ENCODE measurements around the gene DDX25.

The DDX25 gene

GRCh38 chr11:125959931-125960330, 55.6 kb downstream of the DDX25 start:
- H3K27ac ChIP-seq (ENCODE audit: low read depth, low read length, poor library complexity, severe bottlenecking) = no peak overlapping the region
- H2AFZ ChIP-seq (ENCODE audit: low read length) = no peak overlapping the region
- no peak overlapping the region for H3K9ac ChIP-seq (ENCODE audit: low read length)
- no peak overlapping the region for H3K4me2 ChIP-seq (ENCODE audit: low read length)
- H3K36me3 ChIP-seq (ENCODE audit: insufficient read depth, low read length) = no peaks in the 10 kb centered on the region
- H3K9me3 ChIP-seq (ENCODE audit: low read length) = no peaks in the 10 kb centered on the region
- H3K4me3 ChIP-seq (ENCODE audit: low read depth, low read length, poor library complexity, severe bottlenecking) = no peak overlapping the region
- H3K4me1 ChIP-seq (ENCODE audit: insufficient read depth, low read length, severe bottlenecking) = no peaks in the 10 kb centered on the region
- H4K20me1 ChIP-seq (ENCODE audit: insufficient read depth, low read length) = no peaks in the 10 kb centered on the region
- H3F3A ChIP-seq (ENCODE audit: insufficient read depth, low read length) = no peaks in the 10 kb centered on the region
- no peak for TF ChIP-seq CTCF (IDR thresholded peaks at IDR 0.05; ENCODE audit: low read length)
- TF ChIP-seq EZH2 (IDR thresholded peaks at IDR 0.05; ENCODE audit: borderline replicate concordance, low read length) = no peak
- no peaks in the 10 kb centered on the region for H3K79me2 ChIP-seq (ENCODE audit: insufficient read depth, low read length)
- no peaks in the 10 kb centered on the region for H3K27me3 ChIP-seq (ENCODE audit: insufficient read depth, low read length)
- no peaks in the 10 kb centered on the region for H3K9me2 ChIP-seq (ENCODE audit: low read depth, low read length)

GRCh38 chr11:125960771-125961170, 56.5 kb downstream of the DDX25 start:
- Histone ChIP-seq H3K79me2 (ENCODE audit: insufficient read depth, low read length) (no peaks in the 10 kb centered on the region), H4K20me1 (ENCODE audit: insufficient read depth, low read length) (no peaks in the 10 kb centered on the region), H3K4me2 (ENCODE audit: low read length) (no peak overlapping the region), H3K9ac (ENCODE audit: low read length) (no peak overlapping the region), H3K9me2 (ENCODE audit: low read depth, low read length) (no peaks in the 10 kb centered on the region), H3K4me1 (ENCODE audit: insufficient read depth, low read length, severe bottlenecking) (no peaks in the 10 kb centered on the region), H3K27me3 (ENCODE audit: insufficient read depth, low read length) (no peaks in the 10 kb centered on the region), H2AFZ (ENCODE audit: low read length) (no peak overlapping the region), H3K27ac (ENCODE audit: low read depth, low read length, poor library complexity, severe bottlenecking) (no peak overlapping the region), H3K9me3 (ENCODE audit: low read length) (no peaks in the 10 kb centered on the region), H3K4me3 (ENCODE audit: low read depth, low read length, poor library complexity, severe bottlenecking) (no peak overlapping the region), H3K36me3 (ENCODE audit: insufficient read depth, low read length) (no peaks in the 10 kb centered on the region), H3F3A (ENCODE audit: insufficient read depth, low read length) (no peaks in the 10 kb centered on the region)
- TF ChIP-seq CTCF (IDR thresholded peaks at IDR 0.05; ENCODE audit: low read length) (no peak), EZH2 (IDR thresholded peaks at IDR 0.05; ENCODE audit: borderline replicate concordance, low read length) (no peak)

GRCh38 chr11:125967515-125967914, 63.2 kb downstream of the DDX25 start:
- Histone ChIP-seq H3K4me2 (ENCODE audit: low read length) (no peak overlapping the region), H3K9me2 (ENCODE audit: low read depth, low read length) (no peaks in the 10 kb centered on the region), H3K27ac (ENCODE audit: low read depth, low read length, poor library complexity, severe bottlenecking) (no peak overlapping the region), H3K4me1 (ENCODE audit: insufficient read depth, low read length, severe bottlenecking) (no peaks in the 10 kb centered on the region), H3K9ac (ENCODE audit: low read length) (no peak overlapping the region), H3K4me3 (ENCODE audit: low read depth, low read length, poor library complexity, severe bottlenecking) (no peak overlapping the region), H3K79me2 (ENCODE audit: insufficient read depth, low read length) (no peaks in the 10 kb centered on the region), H3K9me3 (ENCODE audit: low read length) (no peaks in the 10 kb centered on the region), H4K20me1 (ENCODE audit: insufficient read depth, low read length) (no peaks in the 10 kb centered on the region), H3F3A (ENCODE audit: insufficient read depth, low read length) (no peaks in the 10 kb centered on the region), H3K36me3 (ENCODE audit: insufficient read depth, low read length) (no peaks in the 10 kb centered on the region), H2AFZ (ENCODE audit: low read length) (no peak overlapping the region), H3K27me3 (ENCODE audit: insufficient read depth, low read length) (no peaks in the 10 kb centered on the region)
- TF ChIP-seq EZH2 (IDR thresholded peaks at IDR 0.05; ENCODE audit: borderline replicate concordance, low read length) (no peak), CTCF (IDR thresholded peaks at IDR 0.05; ENCODE audit: low read length) (no peak)
